Skeletal muscle tissue (tissue), 4 donors: ENCODE measurements around the gene ADH5. TPM values are rescaled to one million over a fixed set of nuclear protein-coding genes. Genes with fewer than 3 reads are reported as not detected.
"Not testable (repeated sequence)": the region's sequence is repeated elsewhere in the genome, so short reads cannot be mapped to it uniquely, and the experiment has no call there.

ENCODE experiments used
- H3K27ac ChIP-seq: one replicate; pipeline ENCODE4 v1.7.0; 2013; ENCODE audit warnings: mild to moderate bottlenecking, low read depth, low read length, inconsistent platforms
- H3K27me3 ChIP-seq, 3 donors: one replicate each; pipeline ENCODE4 v1.7.0; 2013; ENCODE audit warnings: low read length in 3 of 3; ENCODE audit not compliant: control insufficient read depth in 3 of 3, insufficient read depth in 3 of 3
- H3K36me3 ChIP-seq, 3 donors: one replicate each; pipeline ENCODE4 v1.7.0; 2013; ENCODE audit warnings: low read length in 3 of 3; ENCODE audit not compliant: control insufficient read depth in 3 of 3, insufficient read depth in 3 of 3
- H3K4me1 ChIP-seq, 3 donors: one replicate each; pipeline ENCODE4 v1.7.0; 2013; ENCODE audit warnings: low read length in 3 of 3, mild to moderate bottlenecking in 3 of 3; ENCODE audit not compliant: control insufficient read depth in 3 of 3, insufficient read depth in 3 of 3
- H3K4me3 ChIP-seq, 3 donors: one replicate each; pipeline ENCODE4 v1.7.0; 2013; ENCODE audit warnings: low read length in 3 of 3
- H3K9ac ChIP-seq, 3 donors: one replicate each; pipeline ENCODE4 v1.7.0; 2013; ENCODE audit warnings: low read length in 3 of 3, mild to moderate bottlenecking in 3 of 3, moderate library complexity in 2 of 3, low read depth in 1 of 3
- H3K9me3 ChIP-seq, 3 donors: one replicate each; pipeline ENCODE4 v1.7.0; 2013; ENCODE audit warnings: low read length in 3 of 3; ENCODE audit not compliant: control insufficient read depth in 3 of 3
- total RNA-seq: library from RNA; depleted of rRNA; stranded (reverse); fragments of >200 nt; gene quantifications from one replicate; pipeline ENCODE4 v1.2.3, GENCODE V29; 2014
- donor health status: Osteomylitis.

Gene ADH5
- total RNA-seq, 1 donor from 2014 or later: 71.0 TPM

DNA sequence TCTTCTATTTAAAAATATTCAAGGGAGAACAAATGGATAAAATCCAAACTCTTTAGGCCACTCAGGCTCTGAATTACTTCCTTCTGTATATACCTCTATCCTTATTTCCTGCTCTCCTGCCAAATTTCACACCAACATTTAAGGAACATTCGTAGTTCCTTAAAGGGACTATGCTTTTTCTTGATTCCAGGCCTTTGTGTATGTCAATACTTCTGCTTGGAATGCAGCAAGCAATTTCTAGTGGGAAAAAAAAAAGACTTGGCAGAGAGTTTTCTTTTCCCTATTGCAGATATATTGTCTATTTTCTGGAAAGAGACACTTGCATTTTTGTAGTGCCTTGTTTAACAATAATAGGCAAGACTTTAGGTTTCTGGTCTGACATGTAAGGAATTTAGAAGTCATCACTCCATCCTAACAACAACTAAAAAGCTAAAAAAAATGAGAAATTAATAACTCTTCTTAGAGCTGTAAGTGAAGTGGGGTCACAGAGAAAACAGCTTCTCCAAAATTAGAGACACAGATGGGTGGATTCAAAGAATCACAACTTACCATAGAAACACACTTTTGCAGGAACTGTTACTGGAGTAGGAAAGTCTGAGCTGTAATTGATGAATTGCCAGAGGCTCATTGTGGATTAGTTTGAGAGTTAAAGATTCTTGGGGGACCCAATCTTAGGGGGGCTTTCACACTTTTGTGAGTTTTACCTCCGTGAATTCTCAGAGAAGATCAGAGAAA lies 2.1 kb upstream of the ADH5 start:
- peaks cover 5 to 14% (median 12%) of the 10 kb centered on the region in 3 donors for H3K4me1 ChIP-seq
- H3K27ac ChIP-seq: no peak overlapping the region
- H3K9me3 ChIP-seq: no peaks in the 10 kb centered on the region
- no peaks in the 10 kb centered on the region for H3K27me3 ChIP-seq
- H3K4me3 ChIP-seq: no peak overlapping the region
- H3K9ac ChIP-seq: no peak overlapping the region
- no peaks in the 10 kb centered on the region for H3K36me3 ChIP-seq

- no peaks in the 10 kb centered on the region for H3K9me3 ChIP-seq
Measured at GRCh38 chr4:99088023-99088449, 552 bp downstream of the ADH5 start.

DNA sequence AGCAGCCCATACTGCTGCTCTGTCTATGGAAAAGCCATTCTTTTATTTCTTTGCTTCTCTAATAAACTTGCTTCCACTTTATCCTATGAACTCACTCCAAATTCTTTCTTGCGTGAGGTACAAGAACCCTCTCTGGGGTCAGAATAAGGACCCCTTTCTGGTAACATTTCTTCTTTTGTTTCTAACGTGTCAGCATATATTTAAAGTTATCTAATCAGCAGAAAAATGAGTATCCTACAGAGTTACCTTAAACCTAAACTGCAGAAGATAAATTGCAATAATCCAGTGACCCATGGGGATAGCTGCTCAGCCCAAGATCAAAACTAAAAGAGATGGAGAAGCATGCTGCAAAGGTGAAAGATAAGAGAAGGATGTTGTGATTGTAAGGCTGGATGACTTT lies 4.0 kb downstream of the ADH5 start:
- H3K4me3 ChIP-seq: no peak overlapping the region
- H3K9me3 ChIP-seq: no peaks in the 10 kb centered on the region
- no peak overlapping the region for H3K9ac ChIP-seq
- H3K4me1 ChIP-seq: peaks cover 2 to 13% (median 9%) of the 10 kb centered on the region in 3 donors
- H3K27ac ChIP-seq: no peak overlapping the region
- H3K36me3 ChIP-seq: peaks cover 27 to 45% (median 35%) of the 10 kb centered on the region in 3 donors
- H3K27me3 ChIP-seq: no peaks in the 10 kb centered on the region

More at GRCh38 chr4:99088023-99088449, 552 bp downstream of the ADH5 start:
- Histone ChIP-seq H3K36me3 (peaks cover 11 to 16% (median 15%) of the 10 kb centered on the region in 3 donors), H3K9ac (peak overlapping the region; percentile 76 to 94 (median 91)), H3K4me1 (peaks cover 5 to 14% (median 13%) of the 10 kb centered on the region in 3 donors), H3K4me3 (peak overlapping the region; percentile 85 to 92 (median 87)), H3K27me3 (no peaks in the 10 kb centered on the region), H3K27ac (peak overlapping the region; percentile 87)

DNA sequence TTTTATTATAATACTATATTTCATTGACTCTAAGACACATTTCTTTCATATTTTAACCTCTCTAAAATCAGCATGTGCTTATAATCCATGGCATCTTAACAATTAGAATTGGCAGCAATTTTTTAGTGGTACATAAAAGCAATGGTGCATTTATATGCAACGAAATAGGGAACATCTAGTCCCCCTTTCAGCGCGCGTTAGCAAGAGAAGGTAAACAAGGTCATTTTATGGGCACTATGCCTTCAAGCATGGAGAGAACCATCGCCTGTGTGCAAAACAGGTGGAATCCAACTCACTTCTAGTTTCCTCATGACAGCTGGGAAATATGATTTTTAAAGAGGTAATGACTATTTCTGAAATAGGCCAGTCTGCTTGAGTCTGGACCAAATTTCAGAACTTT lies 6.4 kb downstream of the ADH5 start:
- no peak overlapping the region for H3K4me3 ChIP-seq
- no peak overlapping the region for H3K27ac ChIP-seq
- H3K9ac ChIP-seq: no peak overlapping the region
- H3K27me3 ChIP-seq: no peaks in the 10 kb centered on the region
- peaks cover 35 to 48% (median 47%) of the 10 kb centered on the region in 3 donors for H3K36me3 ChIP-seq
- peaks cover 0 to 4% (median 0%) of the 10 kb centered on the region in 3 donors for H3K4me1 ChIP-seq
- H3K9me3 ChIP-seq: no peaks in the 10 kb centered on the region

GRCh38 chr4:99080869-99081268 lies 7.7 kb downstream of the ADH5 start:
- H3K27me3 ChIP-seq, H3K4me3 ChIP-seq, H3K9me3 ChIP-seq, H3K27ac ChIP-seq, H3K4me1 ChIP-seq, H3K9ac ChIP-seq: not testable (repeated sequence)
- H3K36me3 ChIP-seq: peaks cover 38 to 57% (median 55%) of the 10 kb centered on the region in 3 donors

DNA sequence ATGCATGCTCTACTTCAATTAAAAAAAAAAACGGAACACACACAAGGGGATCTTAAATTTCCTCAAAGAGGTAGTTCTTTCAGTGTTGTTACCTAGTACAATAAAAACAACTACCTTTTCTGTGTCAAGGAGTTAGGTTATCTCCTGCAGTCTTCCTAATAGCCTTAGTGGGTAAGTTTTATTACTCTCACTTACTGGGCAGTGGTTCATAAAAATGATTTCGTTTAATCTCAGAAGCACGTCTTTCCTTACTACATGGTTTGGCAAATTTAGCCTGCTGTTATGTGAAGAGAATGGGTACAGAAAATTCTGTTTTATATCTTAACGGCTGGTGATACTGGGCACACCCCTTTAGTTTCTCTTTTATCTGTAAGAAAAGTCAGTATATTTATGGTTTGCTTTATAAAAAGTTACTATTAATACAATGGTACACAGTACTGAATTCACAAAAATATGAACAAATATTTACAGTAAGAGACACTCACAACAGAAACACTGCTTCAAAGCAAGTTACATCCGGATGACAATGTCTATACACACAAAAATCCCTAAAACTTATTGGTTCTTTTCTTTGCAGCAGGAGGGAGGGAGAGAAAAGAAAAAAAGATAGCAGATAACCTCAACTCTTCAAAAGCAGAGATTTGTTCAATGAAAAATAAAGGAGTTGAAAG lies 8.8 kb downstream of the ADH5 start:
- Histone ChIP-seq H3K4me3 (no peak overlapping the region), H3K36me3 (peaks cover 36 to 64% (median 62%) of the 10 kb centered on the region in 3 donors), H3K9ac (no peak overlapping the region), H3K27me3 (no peaks in the 10 kb centered on the region), H3K27ac (no peak overlapping the region), H3K4me1 (no peaks in the 10 kb centered on the region), H3K9me3 (no peaks in the 10 kb centered on the region)

GRCh38 chr4:99078931-99079624 lies 9.5 kb downstream of the ADH5 start:
- Histone ChIP-seq H3K27me3 (no peaks in the 10 kb centered on the region), H3K9me3 (no peaks in the 10 kb centered on the region), H3K36me3 (peaks cover 38 to 62% (median 58%) of the 10 kb centered on the region in 3 donors), H3K27ac (no peak overlapping the region), H3K4me1 (no peaks in the 10 kb centered on the region), H3K4me3 (no peak overlapping the region), H3K9ac (no peak overlapping the region)

DNA sequence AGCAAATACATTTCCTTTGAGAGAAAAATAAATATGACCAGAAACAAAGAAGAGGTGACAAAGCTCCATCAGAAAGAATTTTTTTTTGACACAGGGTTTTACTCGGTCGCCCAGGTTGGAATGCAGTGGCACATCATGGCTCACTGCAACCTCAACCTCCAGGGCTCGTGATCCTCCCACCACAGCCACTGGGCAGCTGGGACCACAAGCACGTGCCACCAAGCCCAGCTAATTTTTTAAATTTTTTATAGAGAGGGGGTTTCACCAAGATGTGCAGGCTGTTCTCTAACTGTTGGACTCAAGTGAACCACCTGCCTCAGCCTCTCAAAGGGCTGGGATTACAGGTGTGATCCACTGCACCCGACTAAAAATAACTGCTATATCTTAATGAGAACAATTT lies 10.3 kb downstream of the ADH5 start:
- H3K4me3 ChIP-seq: no peak overlapping the region
- no peaks in the 10 kb centered on the region for H3K27me3 ChIP-seq
- no peaks in the 10 kb centered on the region for H3K4me1 ChIP-seq
- no peak overlapping the region for H3K9ac ChIP-seq
- H3K27ac ChIP-seq: no peak overlapping the region
- H3K9me3 ChIP-seq: no peaks in the 10 kb centered on the region
- H3K36me3 ChIP-seq: peaks cover 41 to 62% (median 58%) of the 10 kb centered on the region in 3 donors

DNA sequence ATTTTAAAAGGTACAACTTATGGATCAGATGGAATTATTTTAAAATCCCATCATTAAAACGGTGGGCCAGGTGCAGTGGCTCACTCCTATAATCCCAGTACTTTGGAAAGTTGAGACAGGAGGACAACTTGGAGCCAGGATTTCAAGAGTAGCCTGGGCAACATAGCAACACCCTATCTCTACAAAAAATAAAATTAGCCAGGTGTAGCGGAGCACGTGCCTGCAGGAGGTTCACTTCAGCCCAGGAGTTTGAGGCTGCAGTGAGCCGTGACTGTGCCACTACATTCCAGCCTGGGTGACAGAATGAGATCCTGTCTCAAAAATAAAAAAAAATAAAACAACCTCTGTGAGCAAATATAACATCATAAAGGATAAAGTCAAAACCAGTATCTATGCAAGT lies 11.4 kb downstream of the ADH5 start:
- Histone ChIP-seq H3K4me3 (no peak overlapping the region), H3K9me3 (no peaks in the 10 kb centered on the region), H3K9ac (peak overlapping the region in 1 of 3 donors; percentile 37), H3K4me1 (no peaks in the 10 kb centered on the region), H3K27ac (no peak overlapping the region), H3K27me3 (no peaks in the 10 kb centered on the region), H3K36me3 (peaks cover 42 to 64% (median 56%) of the 10 kb centered on the region in 3 donors)
